ENCODE measurements around the gene NPTXR. TPM values are rescaled to one million over a fixed set of nuclear protein-coding genes. Genes with fewer than 3 reads are reported as not detected.
A peak's percentile ranks its signal among the peaks of the same experiment; 100 is the strongest.

Gene NPTXR
- total RNA-seq (2014; rRNA removed; shearing (Covaris generic)): 0.03 and 0.70 TPM in 2 replicates

- DNase-seq (ENCODE audit: low spot score): peak; percentile 10
These were observed at the start of gene NPTXR for GRCh38 chr22:38843657-38844314. Gene NPTXR (minus strand): TSS chr22:38844028.

- DNase-seq (ENCODE audit: low spot score): no peak
These were observed 47.4 kb upstream of the NPTXR start for GRCh38 chr22:38891256-38891655.

GRCh38 chr22:38890377-38890776 is 46.5 kb upstream of the NPTXR start:
- no peak for DNase-seq (ENCODE audit: low spot score)

GRCh38 chr22:38886333-38886732 is 42.5 kb upstream of the NPTXR start:
- no peak for DNase-seq (ENCODE audit: low spot score)

- DNase-seq (ENCODE audit: low spot score): no peak
These were observed 39.3 kb upstream of the NPTXR start for GRCh38 chr22:38882972-38883622.

GRCh38 chr22:38881997-38882879 is 38.4 kb upstream of the NPTXR start:
- no peak for DNase-seq (ENCODE audit: low spot score)

- DNase-seq (ENCODE audit: low spot score): no peak
These were observed 37.6 kb upstream of the NPTXR start for GRCh38 chr22:38881464-38881871.

GRCh38 chr22:38879961-38880360 is 36.1 kb upstream of the NPTXR start:
- DNase-seq (ENCODE audit: low spot score): no peak

GRCh38 chr22:38879108-38879729 is 35.4 kb upstream of the NPTXR start:
- no peak for DNase-seq (ENCODE audit: low spot score)

GRCh38 chr22:38878001-38878400 is 34.2 kb upstream of the NPTXR start:
- DNase-seq (ENCODE audit: low spot score): no peak

GRCh38 chr22:38874529-38875222 is 30.8 kb upstream of the NPTXR start:
- no peak for DNase-seq (ENCODE audit: low spot score)

GRCh38 chr22:38873469-38874411 is 29.9 kb upstream of the NPTXR start:
- DNase-seq (ENCODE audit: low spot score): no peak

- no peak for DNase-seq (ENCODE audit: low spot score)
These were observed 29.0 kb upstream of the NPTXR start for GRCh38 chr22:38872831-38873248.

- peak; percentile 66 for DNase-seq (ENCODE audit: low spot score)
These were observed 28.5 kb upstream of the NPTXR start, which contains the start of gene CBX6 for GRCh38 chr22:38872172-38872830. Gene CBX6 (minus strand): TSS chr22:38872216. CDS start chr22:38872190, 26 bp downstream.

GRCh38 chr22:38871360-38872171 is 27.7 kb upstream of the NPTXR start:
- DNase-seq (ENCODE audit: low spot score): no peak

GRCh38 chr22:38870791-38871359 is 27.0 kb upstream of the NPTXR start:
- no peak for DNase-seq (ENCODE audit: low spot score)

- DNase-seq (ENCODE audit: low spot score): peak; percentile 77
These were observed 26.5 kb upstream of the NPTXR start for GRCh38 chr22:38870312-38870741.

- DNase-seq (ENCODE audit: low spot score): no peak
These were observed 25.8 kb upstream of the NPTXR start for GRCh38 chr22:38869663-38870062.

Data from HT-29 (cell line).